ENCODE results near the gene DISC1.
"Not testable (repeated sequence)": the region's sequence is repeated elsewhere in the genome, so short reads cannot be mapped to it uniquely, and the experiment has no call there.

DISC1 gene

GRCh38 chr1:231626535-231626950 is at the start of gene DISC1:
TSS of gene DISC1 (plus strand) at chr1:231626790. CDS start at chr1:231626868, 78 bp downstream.
- DNase-seq (ENCODE audit: low spot score): peak; percentile 62

DNA sequence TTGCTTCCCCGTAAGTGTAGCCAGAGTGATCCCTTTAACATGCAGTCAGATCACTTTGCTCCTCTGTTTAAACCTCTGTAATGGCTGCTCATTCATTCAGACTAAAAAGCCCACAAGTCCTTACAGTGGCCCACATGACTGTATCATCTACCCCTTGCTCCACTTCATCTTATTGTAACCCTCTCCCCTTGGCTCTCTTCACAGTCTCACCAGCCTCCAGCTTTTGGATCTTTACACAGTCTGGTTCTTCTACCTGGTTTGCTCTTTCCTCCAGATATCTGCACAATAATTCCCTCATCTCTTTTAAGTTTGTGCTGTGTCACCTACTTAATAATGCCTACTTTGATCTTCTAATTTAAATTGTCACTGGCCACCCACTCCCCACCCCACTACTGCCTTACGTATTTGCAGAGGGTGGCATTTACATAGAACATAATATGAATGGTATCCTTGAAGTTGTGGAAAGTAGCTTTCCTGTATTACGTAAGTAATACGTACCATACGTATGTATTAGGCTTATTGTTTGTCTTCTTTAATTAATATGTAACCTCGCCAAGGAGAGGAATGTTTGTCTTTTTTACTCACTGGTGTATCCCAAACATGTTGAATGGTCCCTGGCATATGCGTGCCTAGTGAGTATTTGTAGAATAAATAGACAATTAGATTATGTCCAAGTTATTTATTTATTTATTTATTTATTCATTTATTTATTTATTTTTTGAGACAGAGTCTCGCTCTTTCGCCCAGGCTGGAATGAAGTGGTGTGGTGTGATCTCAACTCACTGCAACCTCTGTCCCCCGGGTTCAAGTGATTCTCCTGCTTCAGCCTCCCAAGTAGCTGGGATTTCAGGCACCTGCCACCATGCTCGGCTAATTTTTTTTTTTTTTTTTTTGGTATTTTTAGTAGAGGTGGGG is 49.5 kb upstream of the DISC1 start:
- no peak for DNase-seq (ENCODE audit: low spot score)

DNA sequence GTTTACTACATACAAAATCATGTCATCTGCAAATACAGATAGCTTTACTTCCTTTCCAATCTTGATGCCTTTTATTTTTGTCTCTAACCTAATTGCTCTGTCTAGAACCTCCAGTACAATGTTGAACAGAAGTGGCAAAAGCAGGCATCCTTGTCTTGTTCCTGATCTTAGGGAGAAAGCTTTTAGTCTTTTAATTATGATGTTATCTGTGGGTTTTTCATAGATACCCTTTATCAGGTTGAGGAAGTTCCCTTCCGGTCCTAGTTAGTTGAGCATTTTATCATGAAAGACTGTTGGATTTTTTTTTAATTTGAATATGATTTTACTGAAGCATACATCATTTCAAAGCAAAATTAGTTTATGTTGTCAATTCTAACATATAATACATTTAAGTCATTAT is 45.7 kb upstream of the DISC1 start:
- DNase-seq (ENCODE audit: low spot score): no peak

DNA sequence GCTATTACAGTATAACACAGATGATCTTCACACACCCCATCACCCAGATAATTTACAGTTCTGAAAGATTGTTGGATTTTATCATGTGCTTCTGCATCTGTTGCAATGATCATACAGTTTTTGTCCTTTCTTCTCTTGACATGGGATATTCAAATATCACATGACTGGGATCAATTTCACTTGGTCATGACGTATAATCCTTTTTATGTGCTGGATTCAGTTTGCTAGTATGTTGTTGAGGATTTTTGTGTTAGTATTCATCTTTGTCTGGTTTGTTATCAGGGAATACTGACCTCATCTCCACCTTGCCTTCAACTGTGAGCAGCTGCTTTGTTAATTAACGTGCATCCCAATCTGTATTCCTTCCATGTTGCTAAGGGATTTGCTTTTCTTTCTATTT is 44.7 kb upstream of the DISC1 start:
- DNase-seq (ENCODE audit: low spot score): no peak

GRCh38 chr1:231583376-231583775 is 43.2 kb upstream of the DISC1 start:
- DNase-seq (ENCODE audit: low spot score): no peak

- no peak for DNase-seq (ENCODE audit: low spot score)
Observed at GRCh38 chr1:231584117-231584516, 42.5 kb upstream of the DISC1 start.

DNA sequence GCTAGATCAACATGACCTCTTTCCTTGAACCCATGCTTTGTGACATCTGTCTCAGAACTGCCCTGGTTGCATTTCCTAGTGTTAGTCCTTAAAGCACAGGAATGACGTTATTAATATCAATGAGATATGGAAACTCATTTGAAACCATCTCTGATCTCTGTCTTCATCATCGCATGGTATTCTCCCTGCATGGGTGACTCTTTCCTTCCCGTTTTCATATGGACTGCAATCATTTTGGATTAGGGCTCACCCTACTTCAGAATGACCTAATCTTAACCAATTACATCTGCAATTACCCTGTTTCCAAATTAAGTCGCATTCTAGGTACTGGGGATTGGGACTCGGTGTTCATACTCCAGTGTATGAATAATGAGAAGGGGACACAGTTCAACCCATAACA is 41.7 kb upstream of the DISC1 start:
- DNase-seq (ENCODE audit: low spot score): no peak

- DNase-seq (ENCODE audit: low spot score): peak; percentile 66
Observed at GRCh38 chr1:231590453-231591198, 36.0 kb upstream of the DISC1 start.

DNA sequence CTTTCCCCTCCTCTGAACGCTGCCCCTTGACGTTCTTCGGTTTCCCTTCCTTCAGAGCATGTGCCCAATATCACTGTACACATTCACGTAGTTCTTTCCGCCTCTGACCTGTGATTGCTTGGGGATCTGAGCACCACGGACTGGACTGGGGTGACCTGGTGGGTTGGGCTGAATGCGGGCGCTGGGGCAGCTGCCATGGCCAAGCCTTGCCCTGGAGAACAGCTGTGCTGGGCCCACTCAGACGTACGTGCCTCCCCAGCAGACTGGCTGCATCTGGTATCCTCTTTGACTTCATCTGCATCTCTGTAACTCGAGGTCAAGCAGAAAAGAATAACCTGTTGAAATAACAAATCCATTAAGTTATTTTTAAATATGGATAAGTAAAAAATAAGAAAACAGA is 35.1 kb upstream of the DISC1 start:
- DNase-seq (ENCODE audit: low spot score): no peak

GRCh38 chr1:231592809-231593208 is 33.8 kb upstream of the DISC1 start:
- DNase-seq (ENCODE audit: low spot score): no peak

GRCh38 chr1:231593264-231593663 is 33.3 kb upstream of the DISC1 start:
- not testable (repeated sequence) for DNase-seq (ENCODE audit: low spot score)

- DNase-seq (ENCODE audit: low spot score): no peak
Observed at GRCh38 chr1:231594123-231594522, 32.5 kb upstream of the DISC1 start.

DNA sequence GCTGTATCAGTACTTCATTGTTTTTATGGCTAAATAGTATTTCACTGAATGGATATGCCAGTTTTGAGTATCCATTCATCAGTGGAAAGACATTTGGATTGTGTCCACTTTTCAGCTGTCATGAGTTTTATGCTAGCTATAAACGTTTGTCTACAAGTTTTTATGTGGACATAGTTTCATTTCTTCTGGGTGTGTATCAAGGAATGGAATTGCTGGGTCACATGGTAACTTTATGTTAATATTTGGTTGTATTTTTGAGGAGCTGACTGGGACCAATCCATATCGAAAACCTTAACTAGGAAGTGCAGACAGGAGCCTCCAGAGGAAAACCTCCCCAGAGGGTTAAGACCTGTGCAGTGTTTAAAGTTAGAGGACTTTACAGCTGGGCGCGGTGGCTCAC is 31.8 kb upstream of the DISC1 start:
- no peak for DNase-seq (ENCODE audit: low spot score)

- DNase-seq (ENCODE audit: low spot score): no peak
Observed at GRCh38 chr1:231596337-231596791, 30.2 kb upstream of the DISC1 start.

GRCh38 chr1:231597971-231598370 is 28.6 kb upstream of the DISC1 start:
- no peak for DNase-seq (ENCODE audit: low spot score)

DNA sequence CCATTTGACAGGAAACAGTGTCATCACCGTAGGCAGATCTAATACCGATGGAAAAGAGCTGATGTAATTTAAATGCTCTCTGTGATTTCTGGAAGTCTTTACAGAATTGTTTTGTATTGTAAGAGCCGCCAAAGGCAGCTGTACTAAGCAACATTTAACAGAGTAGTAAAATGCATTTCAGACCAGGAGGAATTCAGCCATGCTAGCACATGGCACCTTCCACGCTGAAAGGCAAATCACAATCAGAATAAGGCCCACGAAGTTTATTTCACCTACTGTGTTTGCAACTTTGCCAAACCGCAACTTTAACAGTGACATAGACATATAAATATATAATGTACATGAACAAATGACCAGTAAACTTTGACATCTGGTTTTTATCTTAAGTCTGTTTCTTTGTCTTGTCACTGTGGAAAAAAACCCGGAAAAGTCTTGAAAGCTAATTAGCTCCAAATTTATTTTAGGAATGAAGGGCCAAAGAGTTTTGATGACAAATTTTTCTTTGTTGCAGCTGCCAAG is 26.1 kb upstream of the DISC1 start:
- DNase-seq (ENCODE audit: low spot score): no peak

DNA sequence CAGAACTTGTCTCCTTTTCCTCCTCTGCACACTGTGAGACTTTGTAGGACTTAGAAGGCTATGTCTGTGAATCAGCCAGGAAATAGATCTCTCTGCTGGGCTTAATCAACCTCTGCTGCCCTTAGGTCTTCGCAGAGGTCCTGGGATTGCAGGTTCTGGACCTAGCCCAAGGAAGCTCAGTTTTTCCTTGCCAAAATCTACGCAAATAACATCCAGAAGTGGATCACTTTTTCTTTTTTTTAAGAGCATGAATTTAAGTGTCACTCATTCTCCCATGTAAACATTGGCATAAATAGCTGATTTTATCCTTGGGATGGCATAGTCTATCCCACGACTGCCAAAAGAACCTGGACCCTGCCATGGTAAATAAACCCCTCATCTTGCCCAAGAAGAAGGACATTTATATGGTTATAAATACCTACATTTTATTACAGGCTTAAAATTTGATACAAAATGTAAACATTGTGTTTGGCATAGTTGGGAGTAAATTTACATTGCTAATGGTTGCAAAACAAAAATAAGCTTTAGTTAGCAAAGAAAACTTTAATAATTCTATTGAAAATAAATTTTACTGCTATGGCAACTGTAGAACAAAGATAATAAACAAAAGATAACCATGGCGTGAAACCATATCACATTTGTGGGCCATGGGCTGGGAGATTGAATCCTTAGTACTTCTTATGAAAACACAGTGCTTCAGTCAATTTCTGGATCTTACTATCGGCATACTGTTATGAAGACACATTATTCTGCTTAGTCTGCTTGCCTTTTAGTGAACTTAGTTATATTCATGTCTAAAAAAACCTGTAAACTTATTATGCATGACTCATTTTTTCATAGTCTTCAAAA is 24.5 kb upstream of the DISC1 start:
- no peak for DNase-seq (ENCODE audit: low spot score)

DNA sequence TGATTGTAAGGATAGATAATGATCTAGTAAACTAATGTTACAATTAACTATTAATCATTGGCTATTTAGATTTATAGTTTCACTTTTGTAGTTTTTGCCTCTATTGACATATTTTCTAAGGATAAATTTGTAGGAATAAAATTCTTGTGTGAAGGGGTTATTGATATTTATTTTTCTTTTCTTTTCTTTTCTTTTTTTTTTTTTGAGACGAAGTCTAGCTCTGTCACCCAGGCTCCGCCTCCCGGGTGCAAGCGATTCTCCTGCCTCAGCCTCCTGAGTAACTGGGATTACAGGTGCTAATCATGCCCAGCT is 24.0 kb upstream of the DISC1 start:
- no peak for DNase-seq (ENCODE audit: low spot score)

DNA sequence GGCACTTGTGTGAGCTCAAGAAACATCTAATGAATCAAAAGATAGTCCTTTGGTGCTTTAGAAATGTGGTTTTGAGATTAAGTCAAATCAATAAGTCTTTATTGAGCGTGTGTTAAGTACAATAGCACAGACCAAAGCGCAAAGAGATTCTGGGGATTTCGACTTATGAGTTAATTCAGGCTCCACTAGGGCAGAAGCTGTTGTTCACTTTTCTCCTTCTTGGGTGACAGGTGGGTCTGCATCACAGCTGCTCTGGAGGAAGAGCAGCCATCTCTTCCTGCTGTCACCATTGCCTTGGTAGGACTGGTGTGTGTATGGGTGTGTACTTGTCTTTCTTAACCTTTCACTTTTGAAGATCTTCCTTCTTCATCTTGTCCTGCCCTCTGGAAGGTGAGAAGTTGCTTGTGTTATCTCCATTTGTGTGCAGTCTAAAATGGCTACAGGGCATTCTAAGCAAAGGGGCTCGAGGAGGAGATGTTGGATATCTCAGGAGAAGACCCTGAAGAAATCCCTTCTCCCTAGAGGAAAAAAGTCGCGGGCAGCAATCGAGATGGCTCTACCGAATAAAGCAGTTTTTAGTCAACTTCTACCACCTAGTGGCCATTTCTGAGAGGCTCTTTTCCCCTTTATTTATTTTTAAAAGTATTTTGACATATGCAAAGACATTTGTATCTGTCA is 22.9 kb upstream of the DISC1 start:
- peak; percentile 65 for DNase-seq (ENCODE audit: low spot score)

DNA sequence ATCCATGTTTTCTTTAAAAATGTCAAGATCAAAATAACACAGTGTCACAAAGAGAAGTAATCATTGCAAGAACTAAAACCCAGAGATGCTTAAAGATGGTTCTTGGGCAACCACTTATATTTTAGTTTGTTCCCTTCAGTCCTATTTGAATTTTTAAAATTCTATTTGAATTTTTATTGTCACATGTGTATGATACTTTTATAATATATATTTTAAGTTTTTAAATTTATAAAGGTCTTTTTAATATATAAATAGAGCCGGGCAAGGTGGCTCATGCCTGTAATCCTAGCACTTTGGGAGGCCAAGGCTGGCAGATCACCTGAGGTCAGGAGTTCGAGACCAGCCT is 22.3 kb upstream of the DISC1 start:
- no peak for DNase-seq (ENCODE audit: low spot score)
